Bone marrow (tissue), 2 donors: Measurements from ENCODE around the gene TP53BP1.
"Not testable (repeated sequence)": the region's sequence is repeated elsewhere in the genome, so short reads cannot be mapped to it uniquely, and the experiment has no call there.

Experiments used
- DNase-seq, 2 donors: peaks; one replicate each; lab custom pipeline; 2025; lab: John Stamatoyannopoulos, UW

The TP53BP1 gene

GRCh38 chr15:43492673-43493601, at the start of gene TP53BP1:
Gene TP53BP1 (minus strand): TSS chr15:43493156. CDS start chr15:43493043, 113 bp downstream.
- peak; percentile 79 to 90 for DNase-seq

- DNase-seq = no peak
These were observed 48.8 kb upstream of the TP53BP1 start for GRCh38 chr15:43541785-43542184.

- no peak for DNase-seq
These were observed 45.1 kb upstream of the TP53BP1 start for GRCh38 chr15:43538091-43538490.

- DNase-seq = no peak
These were observed 41.9 kb upstream of the TP53BP1 start for GRCh38 chr15:43534897-43535296.

GRCh38 chr15:43532826-43533225, 39.9 kb upstream of the TP53BP1 start:
- not testable (repeated sequence) for DNase-seq

- no peak for DNase-seq
These were observed 38.2 kb upstream of the TP53BP1 start for GRCh38 chr15:43531018-43531670.

- DNase-seq = no peak
These were observed 36.8 kb upstream of the TP53BP1 start for GRCh38 chr15:43529587-43530345.

GRCh38 chr15:43529141-43529540, 36.2 kb upstream of the TP53BP1 start:
- DNase-seq = no peak

GRCh38 chr15:43528542-43529007, 35.6 kb upstream of the TP53BP1 start:
- no peak for DNase-seq

GRCh38 chr15:43527802-43528541, 35.0 kb upstream of the TP53BP1 start:
- no peak for DNase-seq

GRCh38 chr15:43527016-43527801, 34.3 kb upstream of the TP53BP1 start:
- no peak for DNase-seq

- no peak for DNase-seq
These were observed 33.4 kb upstream of the TP53BP1 start for GRCh38 chr15:43526261-43526930.

GRCh38 chr15:43525131-43525530, 32.2 kb upstream of the TP53BP1 start:
- no peak for DNase-seq

- DNase-seq = no peak
These were observed 31.4 kb upstream of the TP53BP1 start for GRCh38 chr15:43524254-43524845.

- no peak for DNase-seq
These were observed 30.7 kb upstream of the TP53BP1 start for GRCh38 chr15:43523646-43524045.

GRCh38 chr15:43522247-43522646, 29.3 kb upstream of the TP53BP1 start:
- no peak for DNase-seq

GRCh38 chr15:43521419-43521818, 28.5 kb upstream of the TP53BP1 start:
- no peak for DNase-seq

- DNase-seq = no peak
These were observed 27.2 kb upstream of the TP53BP1 start for GRCh38 chr15:43520138-43520537.

GRCh38 chr15:43519196-43519595, 26.2 kb upstream of the TP53BP1 start:
- no peak for DNase-seq
